Activated naive CD4-positive, alpha-beta T cell (primary cell): ENCODE measurements around the gene ETV3.

Source experiments
- DNase-seq, 4 experiments: peaks; one replicate each; lab custom pipeline; 2025; lab: John Stamatoyannopoulos, UW

ETV3 gene

GRCh38 chr1:157091668-157092273 is 46.4 kb downstream of the ETV3 start:
- no peak for DNase-seq

GRCh38 chr1:157091186-157091585 is 47.0 kb downstream of the ETV3 start:
- DNase-seq: no peak

GRCh38 chr1:157090771-157091170 is 47.4 kb downstream of the ETV3 start:
- no peak for DNase-seq

- peak; percentile 66 to 91 (median 82) for DNase-seq
Observed at GRCh38 chr1:157090196-157090647, 48.0 kb downstream of the ETV3 start.

GRCh38 chr1:157089789-157090188 is 48.4 kb downstream of the ETV3 start:
- no peak for DNase-seq

GRCh38 chr1:157088607-157089006 is 49.6 kb downstream of the ETV3 start:
- no peak for DNase-seq

- no peak for DNase-seq
Observed at GRCh38 chr1:157087030-157087429, 51.2 kb downstream of the ETV3 start.

GRCh38 chr1:157086299-157086698 is 51.9 kb downstream of the ETV3 start:
- no peak for DNase-seq

GRCh38 chr1:157085421-157085820 is 52.8 kb downstream of the ETV3 start:
- no peak for DNase-seq

GRCh38 chr1:157084720-157085119 is 53.5 kb downstream of the ETV3 start:
- DNase-seq: no peak

GRCh38 chr1:157081707-157082106 is 56.5 kb downstream of the ETV3 start:
- DNase-seq: no peak

GRCh38 chr1:157080714-157081113 is 57.5 kb downstream of the ETV3 start:
- no peak for DNase-seq

- DNase-seq: no peak
Observed at GRCh38 chr1:157077394-157077793, 60.8 kb downstream of the ETV3 start.

GRCh38 chr1:157073944-157074685 is 64.1 kb downstream of the ETV3 start:
- no peak for DNase-seq
